Gastroesophageal sphincter (tissue), 3 donors: ENCODE measurements around the gene NUDT16L1.

Experiments used
- POLR2A ChIP-seq, 2 donors: fragments of 450-650 bp; IDR thresholded peaks; one replicate each; pipeline ENCODE4 v1.6.1; 2017; ENCODE audit warnings: antibody characterized with exemption in 2 of 2, mild to moderate bottlenecking in 2 of 2, moderate library complexity in 1 of 2
- TF ChIP-seq, protein P1 (sequence below), 4 experiments: fragments of 200-600 bp in 2 of 4; fragments of 450-650 bp in 2 of 4; sonication (generic) in 1 of 4; IDR thresholded peaks; one replicate each; pipeline ENCODE4 v1.5.1; 2017 to 2019; ENCODE audit warnings: antibody characterized with exemption in 4 of 4, mild to moderate bottlenecking in 2 of 4, moderate library complexity in 2 of 4

- TF ChIP-seq POLR2A (IDR thresholded peaks at IDR 0.05) = no peak
- TF ChIP-seq, protein P1, sequence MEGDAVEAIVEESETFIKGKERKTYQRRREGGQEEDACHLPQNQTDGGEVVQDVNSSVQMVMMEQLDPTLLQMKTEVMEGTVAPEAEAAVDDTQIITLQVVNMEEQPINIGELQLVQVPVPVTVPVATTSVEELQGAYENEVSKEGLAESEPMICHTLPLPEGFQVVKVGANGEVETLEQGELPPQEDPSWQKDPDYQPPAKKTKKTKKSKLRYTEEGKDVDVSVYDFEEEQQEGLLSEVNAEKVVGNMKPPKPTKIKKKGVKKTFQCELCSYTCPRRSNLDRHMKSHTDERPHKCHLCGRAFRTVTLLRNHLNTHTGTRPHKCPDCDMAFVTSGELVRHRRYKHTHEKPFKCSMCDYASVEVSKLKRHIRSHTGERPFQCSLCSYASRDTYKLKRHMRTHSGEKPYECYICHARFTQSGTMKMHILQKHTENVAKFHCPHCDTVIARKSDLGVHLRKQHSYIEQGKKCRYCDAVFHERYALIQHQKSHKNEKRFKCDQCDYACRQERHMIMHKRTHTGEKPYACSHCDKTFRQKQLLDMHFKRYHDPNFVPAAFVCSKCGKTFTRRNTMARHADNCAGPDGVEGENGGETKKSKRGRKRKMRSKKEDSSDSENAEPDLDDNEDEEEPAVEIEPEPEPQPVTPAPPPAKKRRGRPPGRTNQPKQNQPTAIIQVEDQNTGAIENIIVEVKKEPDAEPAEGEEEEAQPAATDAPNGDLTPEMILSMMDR (IDR thresholded peaks at IDR 0.05) = no peak
These were observed 9.2 kb upstream of the NUDT16L1 start for GRCh38 chr16:4684058-4684715.
